ENCODE data around the gene DIS3. TPM values are rescaled to one million over a fixed set of nuclear protein-coding genes. Genes with fewer than 3 reads are reported as not detected.

DIS3 gene
- polyA plus RNA-seq, 3 donors = 6.7 to 11.3 (median 8.4) TPM

DNA sequence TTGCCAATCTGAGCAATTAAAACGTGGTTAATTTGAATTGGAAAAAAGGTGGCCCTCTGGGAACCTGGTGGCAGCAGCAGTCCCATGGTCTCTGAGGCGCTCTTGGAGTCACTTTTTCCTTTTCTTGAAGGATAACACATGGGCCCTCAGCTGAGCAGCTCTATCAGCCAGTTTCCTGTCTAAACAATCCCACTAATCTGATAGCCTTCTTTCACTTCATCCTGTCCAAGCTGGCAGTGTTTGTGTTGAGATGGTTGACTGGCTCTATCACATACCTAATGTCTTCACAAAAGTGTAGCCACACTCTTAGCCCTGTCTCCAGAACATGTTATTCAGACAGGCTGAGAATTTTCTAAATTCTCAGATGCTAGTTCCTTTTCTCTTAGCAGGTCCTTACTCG lies 64.9 kb downstream of the DIS3 start:
- Histone ChIP-seq H3K9ac (ENCODE audit: insufficient read depth, low read length, poor library complexity, severe bottlenecking) (no peak overlapping the region), H4K20me1 (ENCODE audit: insufficient read depth, low read length) (peaks cover 5% of the 10 kb centered on the region), H3K4me2 (replicated peaks; ENCODE audit: extremely low read depth, low read length, poor library complexity, severe bottlenecking) (no peak overlapping the region), H3K4me1 (ENCODE audit: control insufficient read depth in 1 of 2, insufficient read depth in 2 of 2, low read length in 2 of 2) (no peaks in the 10 kb centered on the region), H3K9me3 (replicated peaks in 1 of 2; ENCODE audit: control insufficient read depth in 1 of 2, insufficient read depth in 1 of 2, low read length in 2 of 2) (peaks cover 0 to 3% of the 10 kb centered on the region in 2 donors), H3K79me2 (ENCODE audit: insufficient read depth, low read length) (peaks cover 95% of the 10 kb centered on the region), H3K36me3 (replicated peaks in 1 of 2; ENCODE audit: control insufficient read depth in 1 of 2, insufficient read depth in 2 of 2, low read length in 2 of 2) (peaks cover 47 to 93% of the 10 kb centered on the region in 2 donors), H2AFZ (ENCODE audit: insufficient read depth, low read depth, low read length, poor library complexity, severe bottlenecking) (no peak overlapping the region), H3K27me3 (ENCODE audit: control insufficient read depth in 2 of 2, insufficient read depth in 2 of 2, low read length in 2 of 2) (no peaks in the 10 kb centered on the region), H3K27ac (ENCODE audit: low read depth in 1 of 2, low read length in 2 of 2) (no peak overlapping the region), H3K4me3 (replicated peaks in 1 of 3; ENCODE audit: low read depth in 2 of 3, low read length in 3 of 3) (no peak overlapping the region)
- TF ChIP-seq, protein P1, sequence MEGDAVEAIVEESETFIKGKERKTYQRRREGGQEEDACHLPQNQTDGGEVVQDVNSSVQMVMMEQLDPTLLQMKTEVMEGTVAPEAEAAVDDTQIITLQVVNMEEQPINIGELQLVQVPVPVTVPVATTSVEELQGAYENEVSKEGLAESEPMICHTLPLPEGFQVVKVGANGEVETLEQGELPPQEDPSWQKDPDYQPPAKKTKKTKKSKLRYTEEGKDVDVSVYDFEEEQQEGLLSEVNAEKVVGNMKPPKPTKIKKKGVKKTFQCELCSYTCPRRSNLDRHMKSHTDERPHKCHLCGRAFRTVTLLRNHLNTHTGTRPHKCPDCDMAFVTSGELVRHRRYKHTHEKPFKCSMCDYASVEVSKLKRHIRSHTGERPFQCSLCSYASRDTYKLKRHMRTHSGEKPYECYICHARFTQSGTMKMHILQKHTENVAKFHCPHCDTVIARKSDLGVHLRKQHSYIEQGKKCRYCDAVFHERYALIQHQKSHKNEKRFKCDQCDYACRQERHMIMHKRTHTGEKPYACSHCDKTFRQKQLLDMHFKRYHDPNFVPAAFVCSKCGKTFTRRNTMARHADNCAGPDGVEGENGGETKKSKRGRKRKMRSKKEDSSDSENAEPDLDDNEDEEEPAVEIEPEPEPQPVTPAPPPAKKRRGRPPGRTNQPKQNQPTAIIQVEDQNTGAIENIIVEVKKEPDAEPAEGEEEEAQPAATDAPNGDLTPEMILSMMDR (IDR thresholded peaks at IDR 0.05) = no peak
- Mint-ChIP-seq H3K27ac (no peak overlapping the region), H3K4me1 (no peaks in the 10 kb centered on the region), H3K4me3 (no peak overlapping the region), H3K36me3 (peaks cover 68 to 81% of the 10 kb centered on the region in 2 donors), H3K9me3 (peaks cover 0 to 8% (median 3%) of the 10 kb centered on the region in 7 donors), H3K27me3 (ENCODE audit: low read depth in 3 of 3) (peaks cover 0 to 1% (median 0%) of the 10 kb centered on the region in 3 donors)
- DNase-seq = no peak
- WGBS (ENCODE audit: insufficient coverage) = 100% methylated on average over 1 of the region's 3 CpGs
- intact Hi-C loops (cut with micrococcal nuclease) = no loop called here

Small RNA genes lying within 50 kb of the gene (small RNA-seq; reads per million reads assigned to genes)
- gene RNU6-80P (ENCODE audit: insufficient read length, low read depth) = not detected

Other genes starting within 250 kb of the DIS3 start
- 1 to 10 TPM; 2.5 to 4.9 (median 2.9) TPM for gene MZT1, start 54.3 kb downstream of the DIS3 start, polyA plus RNA-seq
- gene BORA, start 54.0 kb downstream of the DIS3 start, polyA plus RNA-seq = 1 to 10 TPM; 2.1 to 4.7 (median 2.9) TPM
- gene PIBF1, start 233 bp upstream of the DIS3 start, polyA plus RNA-seq = 1 to 10 TPM; 3.3 to 8.0 (median 4.7) TPM